CD8-positive, alpha-beta memory T cell (primary cell): ENCODE results near the gene ABCA10. TPM values are rescaled to one million over a fixed set of nuclear protein-coding genes. Genes with fewer than 3 reads are reported as not detected.
A peak's percentile ranks its signal among the peaks of the same experiment; 100 is the strongest.
"Not testable (repeated sequence)": the region's sequence is repeated elsewhere in the genome, so short reads cannot be mapped to it uniquely, and the experiment has no call there.

Experiments
- CTCF ChIA-PET: fragments of 350-600 bp; sonication (Branson Sonifier 250); formaldehyde crosslinking; loops from one replicate; lab custom pipeline; 2021; ENCODE audit warnings: antibody characterized with exemption; lab: Charles Lee
- POLR2A ChIA-PET: fragments of 350-600 bp; sonication (Branson Sonifier 250); formaldehyde crosslinking; loops from one replicate; lab custom pipeline; 2021; ENCODE audit warnings: antibody characterized with exemption; lab: Charles Lee
- DNase-seq, 5 donors: peaks; one replicate each; pipeline versions ENCODE4 v3.0.0 to v3.0.0-alpha.2; 2020 to 2022; ENCODE audit warnings: mixed read lengths in 1 of 5
- H3K27ac ChIP-seq: one replicate; pipeline ENCODE4 v1.7.0; 2013; ENCODE audit warnings: low read depth, mild to moderate bottlenecking, low read length, moderate library complexity
- H3K27me3 ChIP-seq: 2 replicates; pipeline ENCODE4 v1.7.0; 2013; ENCODE audit warnings: low read length, mild to moderate bottlenecking; ENCODE audit not compliant: insufficient read depth, poor library complexity, severe bottlenecking
- H3K36me3 ChIP-seq: 2 replicates; pipeline ENCODE4 v1.7.0; 2013; ENCODE audit warnings: mild to moderate bottlenecking, low read length, moderate library complexity; ENCODE audit not compliant: insufficient read depth
- H3K4me1 ChIP-seq: 2 replicates; pipeline ENCODE4 v1.7.0; 2013; ENCODE audit warnings: mild to moderate bottlenecking, low read length, moderate library complexity; ENCODE audit not compliant: insufficient read depth
- H3K4me3 ChIP-seq: 2 replicates; pipeline ENCODE4 v1.7.0; 2013; ENCODE audit warnings: mild to moderate bottlenecking, low read length
- H3K9me3 ChIP-seq: 2 replicates; pipeline ENCODE4 v1.7.0; 2013; ENCODE audit warnings: mild to moderate bottlenecking, low read length
- H3K27ac Mint-ChIP-seq, 8 donors: one replicate each; pipeline ENCODE4 v1.8.0; 2020 to 2021; ENCODE audit warnings: mixed read lengths in 8 of 8, mild to moderate bottlenecking in 6 of 8, inconsistent platforms in 3 of 8, moderate library complexity in 3 of 8
- H3K27me3 Mint-ChIP-seq, 2 donors: one replicate each; pipeline ENCODE4 v1.8.0; 2020 to 2021; ENCODE audit warnings: mixed read lengths in 2 of 2, mild to moderate bottlenecking in 1 of 2, moderate library complexity in 1 of 2
- H3K36me3 Mint-ChIP-seq, 3 donors: one replicate each; pipeline ENCODE4 v1.8.0; 2020 to 2021; ENCODE audit warnings: mixed read lengths in 3 of 3, inconsistent platforms in 1 of 3, mild to moderate bottlenecking in 1 of 3
- H3K4me1 Mint-ChIP-seq, 3 donors: one replicate each; pipeline ENCODE4 v1.8.0; 2020 to 2021; ENCODE audit warnings: mixed read lengths in 3 of 3, inconsistent platforms in 1 of 3, mild to moderate bottlenecking in 1 of 3
- H3K4me3 Mint-ChIP-seq, 7 donors: one replicate each; pipeline ENCODE4 v1.8.0; 2020 to 2021; ENCODE audit warnings: mixed read lengths in 7 of 7, mild to moderate bottlenecking in 6 of 7, moderate library complexity in 4 of 7, inconsistent platforms in 2 of 7
- H3K9me3 Mint-ChIP-seq, 5 donors: one replicate each; pipeline ENCODE4 v1.8.0; 2020 to 2022; ENCODE audit warnings: mixed read lengths in 5 of 5, mild to moderate bottlenecking in 3 of 5, moderate library complexity in 2 of 5, inconsistent platforms in 1 of 5
- polyA plus RNA-seq: library from polyadenylated mRNA; unstranded; fragments of 300-500 nt; fragmentation: Illumina TruSeq; gene quantifications from one replicate; pipeline ENCODE4 v1.2.3, GENCODE V29; 2021
- total RNA-seq, 2 experiments: library from RNA; stranded (reverse); gene quantifications; one replicate each; pipeline ENCODE4 v1.2.3, GENCODE V29; 2021

ABCA10 gene
- total and polyA plus RNA-seq, 3 experiments from 2014 or later, result 0.46 to 0.60 TPM; not detected in 1

DNA sequence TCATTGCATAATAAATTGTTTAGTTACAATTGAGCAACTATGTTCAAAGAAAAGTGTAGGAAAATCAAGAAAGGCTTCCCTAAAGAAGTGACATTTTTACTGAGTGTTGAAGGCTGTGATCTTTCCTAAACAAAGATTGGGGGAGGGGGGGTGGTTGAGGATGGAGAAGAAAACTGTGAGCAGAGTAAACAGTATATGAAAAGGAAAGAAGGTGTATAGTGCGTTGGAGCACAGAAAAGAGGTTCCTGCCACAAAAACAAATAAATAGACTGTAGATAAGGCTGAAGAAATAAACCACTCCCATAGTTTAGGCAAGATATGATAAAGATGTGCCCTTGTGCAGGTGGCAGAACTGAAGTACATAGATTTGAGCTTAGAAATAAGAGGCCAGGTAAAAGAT, 8.5 kb downstream of the ABCA10 start:
- H3K4me1 Mint-ChIP-seq, result peaks cover 7 to 13% (median 8%) of the 10 kb centered on the region in 3 donors

DNA sequence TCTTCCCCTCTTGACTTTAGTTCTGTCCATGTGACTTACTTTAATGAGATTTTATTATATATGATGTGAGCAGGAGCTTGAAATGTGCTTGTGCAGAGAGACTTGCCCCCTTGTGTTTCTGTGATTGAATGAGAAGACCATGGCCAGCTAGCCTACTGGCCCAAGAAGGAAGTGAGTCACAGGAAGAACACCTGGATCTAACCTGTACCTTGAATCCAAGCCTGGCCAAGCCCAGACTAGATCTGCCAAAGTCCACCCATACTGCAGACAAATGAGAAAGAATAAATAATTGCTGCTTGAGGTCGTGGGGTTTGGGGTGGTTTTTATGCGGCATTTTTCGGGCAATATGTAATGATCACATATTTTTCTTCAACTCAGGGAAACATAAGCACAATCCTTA, 9.6 kb downstream of the ABCA10 start:
- POLR2A ChIA-PET, result no interaction called here
- H3K9me3 ChIP-seq, result no peaks in the 10 kb centered on the region
- DNase-seq, result no peak
- no peaks in the 10 kb centered on the region for H3K4me1 ChIP-seq
- H3K27me3 Mint-ChIP-seq, result peaks cover 0 to under 1% of the 10 kb centered on the region in 2 donors
- H3K27ac Mint-ChIP-seq, result no peak overlapping the region
- no peaks in the 10 kb centered on the region for H3K27me3 ChIP-seq
- no peaks in the 10 kb centered on the region for H3K36me3 ChIP-seq
- CTCF ChIA-PET, result no interaction called here
- no peak overlapping the region for H3K27ac ChIP-seq
- peaks cover 5 to 12% (median 7%) of the 10 kb centered on the region in 3 donors for H3K4me1 Mint-ChIP-seq
- H3K4me3 Mint-ChIP-seq, result no peak overlapping the region
- H3K9me3 Mint-ChIP-seq, result no peaks in the 10 kb centered on the region
- peaks cover 4 to 19% (median 14%) of the 10 kb centered on the region in 3 donors for H3K36me3 Mint-ChIP-seq
- no peak overlapping the region for H3K4me3 ChIP-seq

More for the DNA sequence above, 8.5 kb downstream of the ABCA10 start:
- Histone ChIP-seq H3K4me3 (no peak overlapping the region), H3K27me3 (no peaks in the 10 kb centered on the region), H3K4me1 (no peaks in the 10 kb centered on the region), H3K27ac (no peak overlapping the region), H3K36me3 (no peaks in the 10 kb centered on the region), H3K9me3 (no peaks in the 10 kb centered on the region)
- no peak for DNase-seq
- H3K4me3 Mint-ChIP-seq, result no peak overlapping the region
- ChIA-PET POLR2A (no interaction called here), CTCF (no interaction called here)
- H3K9me3 Mint-ChIP-seq, result no peaks in the 10 kb centered on the region
- H3K27ac Mint-ChIP-seq, result no peak overlapping the region
- H3K36me3 Mint-ChIP-seq, result peaks cover 4 to 19% (median 14%) of the 10 kb centered on the region in 3 donors
- H3K27me3 Mint-ChIP-seq, result peaks cover 0 to 1% of the 10 kb centered on the region in 2 donors

DNA sequence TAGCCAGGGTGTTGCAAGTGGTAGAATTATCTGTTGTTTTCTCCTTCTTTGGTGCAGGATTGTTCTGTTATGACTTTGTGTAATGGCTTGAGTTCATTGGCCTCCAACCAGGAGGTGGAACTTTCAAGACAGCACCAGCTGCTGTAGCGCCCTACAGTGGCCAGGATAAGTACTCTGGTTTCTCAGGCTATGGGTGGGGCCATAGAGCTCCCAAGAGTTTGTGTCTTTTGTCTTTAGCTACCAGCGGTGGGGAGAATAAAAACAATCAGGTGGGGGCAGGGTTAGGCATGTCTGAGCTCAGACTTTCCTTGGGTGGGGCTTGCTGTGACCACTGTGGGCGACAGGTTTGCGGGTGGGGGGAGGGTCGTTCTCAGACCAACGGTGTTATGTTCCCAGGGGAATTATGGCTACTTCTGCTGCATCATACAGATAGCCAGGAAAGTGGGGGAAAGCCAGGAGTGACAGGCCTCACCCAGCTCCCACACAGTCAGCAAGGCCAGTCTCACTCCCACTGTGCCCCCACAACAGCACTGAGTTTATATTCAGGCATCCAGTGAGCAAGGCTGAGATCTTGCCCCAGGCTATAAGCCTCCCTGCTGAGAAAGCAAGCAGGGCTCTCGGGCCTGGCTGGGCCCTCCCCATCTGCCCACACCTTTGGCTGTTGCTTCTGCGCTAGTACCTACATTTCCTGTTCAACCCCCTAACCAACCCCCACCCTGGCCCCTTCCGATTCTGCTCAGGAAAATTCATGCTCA, 15.4 kb downstream of the ABCA10 start:
- ChIA-PET CTCF (no interaction called here), POLR2A (no interaction called here)
- Mint-ChIP-seq H3K4me3 (no peak overlapping the region), H3K27me3 (peaks cover 0 to 7% of the 10 kb centered on the region in 2 donors), H3K9me3 (peaks cover 0 to 9% (median 0%) of the 10 kb centered on the region in 5 donors), H3K4me1 (no peaks in the 10 kb centered on the region), H3K36me3 (peaks cover 1 to 19% (median 2%) of the 10 kb centered on the region in 3 donors), H3K27ac (peak overlapping the region in 1 of 8 donors; percentile 44)
- H3K4me1 ChIP-seq, result no peaks in the 10 kb centered on the region
- DNase-seq, result no peak
- H3K27me3 ChIP-seq, result no peaks in the 10 kb centered on the region
- H3K36me3 ChIP-seq, result no peaks in the 10 kb centered on the region
- H3K4me3 ChIP-seq, result no peak overlapping the region
- H3K9me3 ChIP-seq, result no peaks in the 10 kb centered on the region
- H3K27ac ChIP-seq, result no peak overlapping the region

DNA sequence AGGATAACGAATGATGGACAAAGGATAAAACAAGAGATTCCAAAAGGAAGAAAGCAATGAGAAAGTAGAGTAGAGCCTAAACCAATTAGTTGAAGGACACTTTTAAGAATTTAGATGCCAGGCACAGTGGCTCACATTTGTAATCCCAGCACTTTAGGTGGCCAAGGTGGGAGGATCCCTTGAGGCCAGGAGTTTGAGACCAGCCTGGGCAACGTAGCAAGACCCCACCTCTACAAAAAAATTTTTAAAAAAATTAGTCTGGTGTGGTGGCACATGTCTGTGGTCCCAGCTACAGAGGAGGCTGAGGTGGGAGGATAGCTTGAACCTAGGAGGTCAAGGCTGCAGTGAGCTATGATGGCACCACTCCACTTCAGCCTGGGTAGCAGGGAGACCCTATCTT, 20.0 kb downstream of the ABCA10 start:
- H3K9me3 ChIP-seq, result no peaks in the 10 kb centered on the region
- H3K9me3 Mint-ChIP-seq, result peaks cover 0 to 9% (median 0%) of the 10 kb centered on the region in 5 donors
- H3K27me3 ChIP-seq, result no peaks in the 10 kb centered on the region
- H3K4me1 ChIP-seq, result no peaks in the 10 kb centered on the region
- no peaks in the 10 kb centered on the region for H3K36me3 ChIP-seq
- no peaks in the 10 kb centered on the region for H3K4me1 Mint-ChIP-seq
- no peak overlapping the region for H3K4me3 ChIP-seq
- peaks cover under 1 to 20% (median 1%) of the 10 kb centered on the region in 3 donors for H3K36me3 Mint-ChIP-seq
- ChIA-PET CTCF (interaction anchor here (1.1 to 1.2 kb wide), 2 partner anchors 8 kb away, joined by 3 read pairs; no protein-coding TSS in a partner anchor), POLR2A (no interaction called here)
- H3K27ac Mint-ChIP-seq, result no peak overlapping the region
- H3K4me3 Mint-ChIP-seq, result no peak overlapping the region
- H3K27me3 Mint-ChIP-seq, result peaks cover 0 to 11% of the 10 kb centered on the region in 2 donors
- no peak overlapping the region for H3K27ac ChIP-seq
- DNase-seq, result no peak

DNA sequence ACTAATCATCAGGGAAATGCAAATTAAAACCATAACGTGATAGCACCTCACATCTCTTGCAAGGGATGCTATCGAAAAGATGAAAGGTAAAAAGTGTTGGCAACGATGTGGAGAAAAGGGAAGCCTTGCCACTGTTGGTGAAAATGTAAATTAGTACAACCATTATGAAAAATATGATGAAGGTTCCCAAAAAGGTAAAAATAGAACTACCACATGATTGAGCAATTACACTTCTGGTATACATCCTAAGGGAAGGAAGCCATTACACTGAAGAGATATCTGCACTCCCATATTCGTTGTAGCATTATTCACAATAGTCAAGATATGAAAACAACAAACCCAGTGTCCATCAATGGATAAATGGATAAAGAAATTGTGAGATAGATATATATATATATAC, 21.5 kb downstream of the ABCA10 start:
- Mint-ChIP-seq H3K36me3 (peaks cover 0 to 7% (median 0%) of the 10 kb centered on the region in 3 donors), H3K27ac (no peak overlapping the region), H3K27me3 (peaks cover 0 to 8% of the 10 kb centered on the region in 2 donors), H3K4me3 (no peak overlapping the region), H3K9me3 (no peaks in the 10 kb centered on the region), H3K4me1 (no peaks in the 10 kb centered on the region)
- ChIA-PET CTCF (interaction anchor here (1.2 kb wide), 1 partner anchor 9 kb away, joined by 3 read pairs; no protein-coding TSS in a partner anchor), POLR2A (no interaction called here)
- no peak for DNase-seq
- Histone ChIP-seq H3K9me3 (no peaks in the 10 kb centered on the region), H3K4me3 (no peak overlapping the region), H3K4me1 (no peaks in the 10 kb centered on the region), H3K36me3 (no peaks in the 10 kb centered on the region), H3K27me3 (no peaks in the 10 kb centered on the region), H3K27ac (no peak overlapping the region)

DNA sequence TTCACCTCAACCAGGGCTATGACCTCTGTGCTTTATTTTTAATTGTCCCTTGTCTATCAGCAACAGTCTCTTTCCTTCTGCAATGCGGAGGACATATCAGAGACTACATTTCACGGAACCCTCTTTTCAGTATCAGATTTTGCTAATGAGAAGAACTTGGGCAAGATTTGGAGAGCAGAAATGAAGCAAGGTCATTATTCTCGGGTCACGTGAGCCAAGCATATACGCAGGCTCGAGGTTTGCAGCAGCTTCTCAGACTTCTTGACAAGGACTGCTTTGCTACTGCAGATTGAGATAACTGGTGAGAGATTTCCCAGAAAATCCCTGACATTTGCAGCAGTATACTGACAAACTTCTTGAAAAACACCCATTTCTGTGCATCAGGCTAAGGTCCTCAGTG, 30.4 kb downstream of the ABCA10 start:
- Histone ChIP-seq H3K27ac (no peak overlapping the region), H3K4me1 (no peaks in the 10 kb centered on the region), H3K4me3 (no peak overlapping the region), H3K9me3 (no peaks in the 10 kb centered on the region), H3K36me3 (no peaks in the 10 kb centered on the region), H3K27me3 (no peaks in the 10 kb centered on the region)
- peaks cover 0 to 17% (median 0%) of the 10 kb centered on the region in 3 donors for H3K36me3 Mint-ChIP-seq
- no peaks in the 10 kb centered on the region for H3K27me3 Mint-ChIP-seq
- no peaks in the 10 kb centered on the region for H3K9me3 Mint-ChIP-seq
- H3K27ac Mint-ChIP-seq, result no peak overlapping the region
- no peaks in the 10 kb centered on the region for H3K4me1 Mint-ChIP-seq
- ChIA-PET CTCF (no interaction called here), POLR2A (no interaction called here)
- DNase-seq, result no peak
- no peak overlapping the region for H3K4me3 Mint-ChIP-seq

DNA sequence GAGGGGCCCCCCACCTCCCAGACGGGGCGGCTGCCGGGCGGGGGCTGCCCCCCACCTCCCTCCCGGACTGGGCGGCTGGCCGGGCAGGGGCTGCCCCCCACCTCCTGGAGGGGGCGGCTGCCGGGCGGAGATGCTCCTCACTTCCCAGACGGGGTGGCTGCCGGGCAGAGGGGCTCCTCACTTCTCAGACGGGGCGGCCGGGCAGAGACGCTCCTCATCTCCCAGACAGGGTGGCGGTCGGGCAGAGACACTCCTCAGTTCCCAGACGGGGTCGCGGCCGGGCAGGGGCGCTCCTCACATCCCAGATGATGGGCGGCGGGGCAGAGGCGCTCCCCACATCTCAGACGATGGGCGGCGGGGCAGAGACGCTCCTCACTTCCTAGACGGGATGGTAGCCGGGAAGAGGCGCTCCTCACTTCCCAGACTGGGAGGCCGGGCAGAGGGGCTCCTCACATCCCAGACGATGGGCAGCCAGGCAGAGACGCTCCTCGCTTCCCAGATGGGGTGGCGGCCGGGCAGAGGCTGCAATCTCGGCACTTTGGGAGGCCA, 32.4 kb downstream of the ABCA10 start:
- H3K4me1 ChIP-seq, H3K4me1 Mint-ChIP-seq, POLR2A ChIA-PET, H3K9me3 Mint-ChIP-seq, H3K9me3 ChIP-seq, DNase-seq, H3K27ac ChIP-seq, H3K27me3 Mint-ChIP-seq, H3K36me3 ChIP-seq, H3K4me3 ChIP-seq, H3K27me3 ChIP-seq, H3K27ac Mint-ChIP-seq, CTCF ChIA-PET, H3K4me3 Mint-ChIP-seq: not testable (repeated sequence)
- peaks cover 0 to 17% (median 2%) of the 10 kb centered on the region in 3 donors for H3K36me3 Mint-ChIP-seq

DNA sequence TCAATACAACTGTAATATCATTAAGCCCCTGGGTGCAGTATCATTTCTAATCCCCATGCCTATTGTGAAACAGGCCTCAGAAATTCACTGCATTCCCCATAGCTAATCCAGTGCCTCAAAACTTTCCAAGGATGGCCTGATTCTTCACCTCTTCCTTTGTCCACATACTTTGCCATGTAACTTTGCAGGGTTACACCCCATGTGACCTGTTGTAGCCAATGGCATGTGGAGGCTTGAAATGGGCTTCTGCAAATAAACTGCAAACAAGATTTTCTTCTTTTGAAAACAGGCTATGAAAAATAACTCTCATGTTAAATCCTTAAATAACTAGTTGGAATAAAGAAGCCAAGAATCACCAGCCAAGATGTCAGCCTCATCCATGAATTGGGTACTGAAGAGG, 35.9 kb downstream of the ABCA10 start:
- Mint-ChIP-seq H3K27ac (no peak overlapping the region), H3K4me3 (no peak overlapping the region), H3K27me3 (peaks cover 0 to 1% of the 10 kb centered on the region in 2 donors), H3K9me3 (no peaks in the 10 kb centered on the region), H3K4me1 (no peaks in the 10 kb centered on the region), H3K36me3 (peaks cover 0 to 11% (median 2%) of the 10 kb centered on the region in 3 donors)
- H3K27me3 ChIP-seq, result no peaks in the 10 kb centered on the region
- ChIA-PET CTCF (no interaction called here), POLR2A (no interaction called here)
- no peaks in the 10 kb centered on the region for H3K4me1 ChIP-seq
- DNase-seq, result no peak
- H3K36me3 ChIP-seq, result no peaks in the 10 kb centered on the region
- no peaks in the 10 kb centered on the region for H3K9me3 ChIP-seq
- H3K4me3 ChIP-seq, result no peak overlapping the region
- no peak overlapping the region for H3K27ac ChIP-seq
